ENCODE measurements around the gene MTCL1.

MTCL1 gene

DNA sequence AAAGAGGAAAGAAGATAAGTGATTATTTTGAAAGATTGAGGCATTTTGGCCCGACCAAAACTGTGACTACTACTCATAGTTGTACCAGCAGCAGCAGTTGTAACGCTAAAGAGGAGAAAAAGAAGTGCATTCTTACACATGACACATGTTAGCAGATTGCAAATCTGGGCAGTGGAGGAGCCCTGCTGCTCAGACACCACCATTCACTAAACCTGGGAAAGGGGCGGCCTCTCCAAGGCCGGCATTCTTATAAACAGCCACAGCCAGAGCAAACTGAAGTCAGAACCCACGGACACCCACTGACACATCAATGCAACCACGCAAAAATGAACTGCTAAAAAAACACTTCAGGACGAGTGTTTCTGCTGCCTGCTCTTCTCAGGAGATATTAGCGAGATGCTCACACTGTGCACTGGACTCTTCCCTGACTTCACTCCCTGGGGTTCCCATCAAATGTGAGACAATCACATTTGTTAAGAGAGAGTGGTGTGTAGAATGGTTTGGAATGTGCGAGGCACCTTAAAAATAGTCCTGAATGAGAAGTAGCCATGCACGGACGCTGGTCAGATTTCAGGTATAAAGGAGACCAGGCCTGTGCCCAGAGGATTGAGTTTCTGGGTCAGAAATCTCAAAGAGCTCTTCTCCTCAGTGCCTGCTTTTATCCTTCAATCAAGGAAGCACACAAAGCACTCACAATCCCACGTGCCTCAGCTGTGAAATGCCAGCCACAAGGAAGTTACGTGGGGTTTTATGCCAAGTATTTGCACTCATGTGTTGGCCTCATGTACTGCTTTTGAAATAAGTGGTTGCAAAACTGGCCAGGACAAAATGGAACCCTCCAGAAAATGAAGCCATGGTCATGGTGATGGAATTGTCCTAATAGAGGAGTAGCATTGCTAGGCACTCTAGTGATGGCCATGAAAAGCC, 83.4 kb downstream of the MTCL1 start:
- in situ Hi-C loops (cut with MboI; ENCODE audit: low sequenced_read_pairs) = no loop called here

DNA sequence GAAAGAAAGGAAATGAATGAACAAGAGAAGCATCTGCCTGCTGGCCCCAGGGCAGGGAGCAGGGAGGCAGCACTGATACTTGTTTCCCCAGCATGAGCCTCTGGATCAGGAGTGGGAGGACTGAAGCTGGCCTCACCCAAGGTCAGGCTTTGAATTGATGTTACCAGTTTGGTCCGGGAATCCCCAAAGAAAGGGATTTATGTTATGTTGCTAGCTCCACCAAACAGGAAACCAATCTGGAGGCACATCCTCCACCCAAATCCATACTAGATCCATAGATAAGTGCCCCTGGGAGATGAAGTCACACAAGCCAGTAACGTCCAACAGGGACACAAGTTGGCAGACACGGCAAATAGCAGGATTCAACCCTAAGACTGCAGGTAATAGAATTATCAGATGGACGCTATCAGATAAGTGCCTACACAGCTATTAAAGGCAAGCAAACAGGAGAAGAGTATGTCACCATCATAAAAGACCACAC, 85.9 kb downstream of the MTCL1 start:
- in situ Hi-C loops (cut with MboI; ENCODE audit: low sequenced_read_pairs) = no loop called here

DNA sequence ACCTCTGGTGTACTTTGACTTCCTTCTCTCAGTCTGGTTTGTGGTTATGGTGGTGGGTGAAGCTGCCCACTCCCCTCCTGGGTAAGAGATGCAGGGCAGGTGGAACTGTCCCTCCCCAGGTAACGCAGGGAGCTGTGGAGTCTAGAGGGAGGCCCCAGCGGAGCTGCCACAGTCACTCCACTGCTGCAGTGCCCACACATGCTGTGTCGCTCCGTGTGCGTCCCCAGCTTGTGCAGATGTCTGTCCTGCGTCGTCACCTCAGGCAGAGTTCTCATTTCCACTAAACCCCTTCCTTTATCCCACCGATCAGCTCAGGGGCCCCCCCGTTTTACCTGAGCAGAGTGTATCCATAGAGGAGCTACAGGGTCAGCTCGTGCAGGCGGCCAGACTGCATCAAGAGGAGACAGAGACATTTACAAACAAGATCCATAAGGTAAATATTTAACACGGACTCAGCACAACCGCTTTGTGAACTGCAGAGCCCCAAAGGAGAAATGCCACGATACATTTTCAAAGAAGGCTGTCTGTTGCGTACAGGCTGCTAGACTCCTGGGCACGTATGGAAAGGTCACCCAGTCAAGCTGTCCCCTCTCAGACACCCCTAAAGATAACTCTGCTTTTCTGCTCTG, 87.4 kb downstream of the MTCL1 start:
- in situ Hi-C loops (cut with MboI; ENCODE audit: low sequenced_read_pairs) = no loop called here

DNA sequence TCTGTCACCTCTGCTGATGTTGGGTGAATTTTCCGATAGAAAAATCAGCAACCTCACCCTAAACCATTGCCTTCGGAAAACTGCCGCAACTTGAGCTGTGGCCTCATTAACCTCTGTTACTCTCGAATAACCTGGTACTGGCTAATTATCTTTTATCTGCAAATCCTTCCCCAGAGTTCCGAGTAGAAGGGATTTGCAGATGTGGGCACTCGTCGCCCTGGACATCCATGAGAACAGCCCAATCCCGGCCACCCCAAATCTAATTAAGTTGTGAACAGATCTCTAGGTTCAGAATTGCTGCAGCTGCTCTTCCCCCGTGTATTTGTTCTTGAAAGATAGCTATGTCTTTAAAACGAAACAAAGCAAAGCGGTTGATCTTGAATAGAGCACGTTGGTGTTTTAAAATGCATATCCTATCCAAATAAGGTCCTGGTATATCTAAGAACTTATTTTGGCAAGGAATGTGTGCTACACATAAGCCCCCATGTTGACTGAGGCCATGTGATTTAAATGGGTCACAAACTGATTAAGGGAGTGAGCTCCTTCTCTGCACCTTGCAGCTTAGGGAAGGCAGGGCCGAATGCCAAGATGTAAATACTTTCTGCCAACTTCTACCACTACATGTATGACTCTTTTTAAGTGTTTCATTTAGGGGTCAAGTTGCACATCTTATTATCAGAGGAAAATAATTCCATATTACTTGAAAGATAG, 88.2 kb downstream of the MTCL1 start:
- in situ Hi-C loops (cut with MboI; ENCODE audit: low sequenced_read_pairs) = no loop called here

DNA sequence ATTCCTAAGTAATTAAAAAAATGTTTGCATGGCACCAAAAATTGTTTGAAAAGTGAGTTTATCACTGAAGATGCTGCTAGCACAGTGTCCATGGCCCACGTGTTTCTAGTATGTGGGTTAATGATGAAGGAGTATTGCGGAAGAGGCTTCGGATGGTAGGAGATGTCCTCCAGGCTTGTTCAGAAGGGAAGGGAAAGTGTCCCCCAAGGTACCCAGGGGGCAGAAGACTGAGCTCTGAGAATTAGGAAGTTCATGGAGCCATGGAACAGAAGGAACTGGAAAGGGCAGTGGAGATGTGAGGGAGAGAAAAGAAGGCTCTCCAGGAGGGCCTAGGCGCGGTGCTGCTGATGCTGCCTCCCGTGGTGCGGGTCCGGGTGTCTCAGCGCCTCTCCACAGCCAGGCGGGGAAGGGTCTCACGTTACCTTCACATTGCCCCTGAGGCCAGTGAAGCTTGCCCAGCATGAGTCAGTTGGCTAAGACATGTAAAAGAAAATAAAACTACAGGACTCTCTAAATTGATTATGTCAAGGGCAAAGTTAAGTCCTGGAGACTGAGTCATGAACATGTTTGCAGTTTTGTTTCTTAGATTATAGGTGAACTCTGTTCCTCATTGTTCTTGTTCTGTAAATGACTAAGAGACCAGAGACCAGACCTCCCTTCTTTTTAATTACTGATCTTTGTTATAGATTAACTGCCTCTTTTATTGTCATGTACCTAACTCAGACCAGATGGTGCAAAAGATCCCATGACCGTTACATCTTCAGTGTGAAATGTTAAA, 89.0 kb downstream of the MTCL1 start:
- in situ Hi-C loops (cut with MboI; ENCODE audit: low sequenced_read_pairs) = no loop called here

DNA sequence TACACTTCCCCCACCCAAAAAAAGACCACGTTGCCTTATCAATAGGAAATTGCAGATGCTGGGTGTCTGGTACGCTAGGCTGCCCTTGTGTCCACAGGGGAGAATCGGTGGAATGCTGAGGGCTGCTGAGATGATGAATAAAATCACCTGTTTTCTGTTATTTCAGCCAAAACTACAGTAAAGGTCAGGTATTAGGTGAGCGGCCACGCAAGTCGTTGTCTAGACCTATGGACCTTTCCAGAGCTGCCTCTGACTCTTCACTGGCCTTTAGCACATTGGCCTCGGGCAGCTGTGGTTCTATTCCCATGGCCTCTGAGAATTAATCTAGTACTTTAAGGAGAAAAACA, 89.6 kb downstream of the MTCL1 start:
- in situ Hi-C loops (cut with MboI; ENCODE audit: low sequenced_read_pairs) = no loop called here

DNA sequence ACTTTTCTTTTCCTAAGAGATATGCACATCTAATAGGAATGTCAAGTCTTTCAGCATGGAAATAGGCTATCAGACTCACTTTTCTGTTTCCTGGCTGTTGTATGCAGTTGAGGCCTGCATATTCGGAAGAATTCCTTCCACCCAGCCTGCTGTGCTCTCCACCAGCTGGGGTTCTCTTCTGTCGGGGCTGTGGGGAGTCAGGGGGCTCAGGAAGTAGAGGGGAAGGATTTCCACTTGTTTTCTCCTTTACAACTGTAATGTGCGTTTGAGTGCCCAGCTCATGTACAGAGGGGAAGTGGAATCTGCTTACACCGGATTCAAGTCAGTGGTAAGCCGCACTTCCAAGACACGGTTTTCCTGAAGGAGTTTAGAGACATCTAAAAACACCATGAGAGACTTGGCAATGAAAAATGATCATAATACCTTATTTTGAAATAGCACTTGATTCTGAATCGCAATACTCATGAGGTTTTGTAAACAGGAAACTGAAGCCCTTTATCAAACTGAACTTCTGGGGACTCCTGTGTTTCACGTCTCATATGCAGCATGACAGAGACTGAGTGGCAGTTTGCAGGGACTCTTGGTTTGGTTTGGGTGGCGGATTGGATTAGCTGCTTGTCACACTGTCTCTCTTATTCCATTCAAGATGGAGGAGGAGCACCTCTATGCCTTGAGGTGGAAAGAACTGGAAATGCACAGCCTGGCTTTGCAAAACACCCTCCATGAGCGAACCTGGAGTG, 90.4 kb downstream of the MTCL1 start:
- in situ Hi-C loops (cut with MboI; ENCODE audit: low sequenced_read_pairs) = no loop called here

DNA sequence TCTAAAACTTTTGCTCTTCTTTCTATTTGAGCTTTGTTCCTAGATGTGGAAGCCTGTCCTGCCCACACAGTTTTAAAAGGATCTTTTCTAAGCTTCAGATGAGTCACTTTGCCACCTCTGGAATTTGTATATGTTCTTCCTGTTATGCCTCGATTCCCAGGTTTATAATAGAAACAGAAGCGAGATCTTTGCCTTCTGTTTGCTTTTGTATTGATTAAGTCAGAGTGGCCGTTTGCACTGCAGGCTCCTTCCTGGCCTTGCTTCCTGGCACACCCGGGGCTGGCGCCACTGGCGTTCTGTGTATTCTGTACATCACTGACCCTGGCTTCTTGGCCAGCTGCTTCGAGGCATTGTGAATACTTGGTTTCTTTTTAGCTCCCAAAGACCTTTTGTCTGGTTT, 91.8 kb downstream of the MTCL1 start:
- in situ Hi-C loops (cut with MboI; ENCODE audit: low sequenced_read_pairs) = no loop called here

DNA sequence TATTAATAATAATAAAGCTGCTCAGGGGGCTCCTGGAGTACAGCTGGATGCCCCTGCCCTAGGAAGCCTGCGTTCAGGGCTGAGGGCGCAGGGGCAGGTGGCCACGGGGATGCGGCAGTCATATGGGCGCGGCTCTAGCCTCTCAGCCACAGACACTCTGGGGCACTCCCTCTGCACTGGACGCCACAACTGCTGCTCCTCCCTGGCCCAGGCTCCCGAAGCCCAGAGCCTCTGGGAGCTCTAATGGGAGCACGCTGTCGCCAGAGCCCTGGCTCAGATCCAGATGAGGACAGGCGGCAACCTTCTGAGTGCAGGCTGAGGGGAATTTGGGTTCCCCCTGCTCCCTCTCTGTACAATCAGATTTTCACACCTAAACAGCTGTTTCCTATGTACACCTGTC, 93.6 kb downstream of the MTCL1 start:
- in situ Hi-C loops (cut with MboI; ENCODE audit: low sequenced_read_pairs) = no loop called here

DNA sequence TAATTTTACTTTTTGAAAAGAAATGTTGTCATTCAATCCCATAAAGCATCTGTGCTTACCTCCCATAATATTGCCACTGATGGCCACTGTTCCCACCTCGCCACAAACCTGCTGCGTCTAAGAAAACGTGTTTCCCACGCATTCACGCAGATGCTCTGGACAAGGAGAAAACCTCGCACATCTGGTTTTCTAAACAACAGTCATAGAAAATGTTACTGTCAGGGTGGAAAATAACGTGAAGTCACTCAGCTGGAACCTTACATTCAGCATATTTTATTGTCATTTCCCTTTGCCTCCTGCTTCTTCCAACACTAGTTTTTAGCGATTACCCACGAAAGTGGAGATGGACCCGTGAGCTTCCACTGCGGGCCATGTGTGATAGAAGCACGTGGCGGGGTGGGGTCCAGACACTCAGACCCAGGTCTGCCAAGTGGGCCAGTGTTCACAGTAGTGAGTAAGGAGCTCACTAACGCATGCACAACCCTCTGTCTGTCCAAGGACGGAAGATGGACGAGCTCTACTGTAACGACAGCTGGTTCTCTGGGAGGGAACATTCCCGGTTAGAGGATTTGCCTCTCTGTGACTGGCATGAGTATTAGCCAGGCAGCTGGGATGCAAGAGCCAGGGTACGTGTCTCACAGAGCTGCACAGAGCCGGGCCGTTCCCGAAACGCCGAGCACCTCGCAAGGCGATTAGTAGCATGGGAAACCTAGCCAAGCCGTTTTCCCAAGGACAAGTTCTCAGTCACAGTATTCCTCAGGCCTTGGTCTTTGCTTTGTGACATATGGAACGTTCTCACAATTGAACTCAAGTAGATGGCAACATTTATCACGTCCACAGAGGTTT, 94.5 kb downstream of the MTCL1 start:
- in situ Hi-C loops (cut with MboI; ENCODE audit: low sequenced_read_pairs) = no loop called here

DNA sequence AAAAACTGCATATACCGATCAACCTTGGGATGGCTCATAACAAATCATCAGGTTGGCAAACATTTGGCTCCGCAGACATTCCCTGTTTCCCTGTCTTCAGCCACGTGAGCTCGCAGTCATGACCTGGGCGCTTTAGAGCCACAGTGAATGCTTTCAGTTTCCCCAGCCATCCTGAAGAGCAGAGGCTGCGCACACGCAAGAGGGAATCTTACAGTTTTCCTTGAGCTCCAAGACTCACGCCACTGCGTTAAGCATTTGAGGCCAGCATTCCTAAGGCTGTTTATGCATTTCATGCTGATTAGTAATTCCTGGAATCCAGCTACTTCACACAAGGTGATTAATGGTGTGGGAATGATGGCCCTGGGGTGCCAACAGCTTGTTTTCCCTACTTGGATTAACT, 95.1 kb downstream of the MTCL1 start:
- in situ Hi-C loops (cut with MboI; ENCODE audit: low sequenced_read_pairs) = no loop called here

DNA sequence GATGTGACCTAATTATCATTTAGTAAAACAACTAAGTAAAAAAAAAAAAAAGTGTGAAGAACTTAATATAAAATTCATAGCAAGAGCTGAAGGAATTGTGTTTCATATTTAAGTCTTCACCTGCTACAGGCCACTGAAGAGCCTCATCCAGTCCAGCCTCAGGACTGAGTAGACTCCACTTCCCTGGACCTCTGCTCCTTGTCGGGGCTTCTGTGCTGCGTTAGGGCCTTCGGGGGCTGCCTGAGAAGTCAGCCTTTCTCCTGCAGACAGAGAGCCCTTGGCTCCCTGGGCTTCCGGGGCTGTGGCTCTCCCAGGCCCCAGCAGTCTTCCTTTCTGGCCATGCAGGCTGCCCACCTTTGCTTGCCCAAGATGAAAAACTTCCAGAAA, 95.5 kb downstream of the MTCL1 start:
- in situ Hi-C loops (cut with MboI; ENCODE audit: low sequenced_read_pairs) = no loop called here

DNA sequence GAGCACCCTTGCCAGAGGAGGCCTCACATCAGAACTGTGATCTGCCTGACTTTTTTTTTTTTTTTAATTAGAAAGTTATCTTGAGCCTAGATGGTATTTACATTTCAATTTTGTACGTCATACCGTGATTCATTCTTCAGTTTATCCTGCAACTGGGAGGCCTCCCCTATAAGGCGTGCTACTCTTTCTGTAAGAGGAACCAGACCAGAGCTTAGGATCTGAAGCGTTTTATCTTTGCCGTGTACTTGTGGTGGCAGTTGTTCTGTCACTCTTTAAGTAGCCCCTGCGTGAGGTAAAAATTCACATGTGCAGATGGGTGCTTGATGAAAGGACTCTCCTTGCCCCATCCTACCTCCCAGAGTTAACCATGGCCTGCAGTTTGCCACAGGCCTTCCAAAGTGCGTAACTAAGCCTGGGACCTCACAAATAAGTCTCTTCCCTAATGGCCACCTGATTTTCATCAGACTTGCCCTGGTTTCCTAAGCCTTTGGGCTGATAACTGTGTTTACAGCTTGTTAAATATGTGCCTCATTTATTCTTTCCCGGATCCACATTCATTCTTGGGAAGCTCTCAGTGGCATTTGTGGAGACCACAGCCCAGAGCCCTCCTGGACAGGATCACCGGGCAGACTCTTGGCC, 96.0 kb downstream of the MTCL1 start:
- in situ Hi-C loops (cut with MboI; ENCODE audit: low sequenced_read_pairs) = no loop called here

DNA sequence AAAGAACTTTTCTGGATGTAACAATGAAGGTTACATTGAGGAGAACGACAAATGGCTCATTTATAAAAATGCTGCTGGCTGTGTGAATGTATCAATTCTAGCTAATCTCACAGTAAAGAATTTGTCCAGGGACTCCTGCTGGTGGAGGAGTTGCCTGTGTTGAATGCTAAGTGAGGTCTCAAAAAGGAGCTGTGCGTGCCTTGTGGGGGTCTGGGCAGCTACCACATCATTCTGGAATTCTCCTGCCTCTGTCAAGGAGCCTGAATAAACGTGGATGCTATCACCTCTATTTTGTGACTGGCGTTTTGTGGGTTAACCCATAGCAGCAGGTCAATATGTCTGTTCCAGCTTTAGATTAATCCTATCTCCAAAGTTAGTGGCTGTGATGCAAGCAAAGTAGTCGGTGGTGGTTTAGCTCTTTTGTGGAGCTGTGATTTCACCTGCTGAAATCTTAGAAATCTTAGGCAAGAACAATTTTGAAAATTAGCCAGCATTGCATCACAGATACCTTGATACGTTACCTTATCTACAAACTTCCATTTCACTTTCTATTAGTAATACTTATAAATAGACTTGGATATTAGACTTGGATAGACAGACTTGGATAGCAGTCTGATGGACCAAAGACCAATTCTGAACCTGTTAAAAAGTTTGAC, 96.8 kb downstream of the MTCL1 start:
- in situ Hi-C loops (cut with MboI; ENCODE audit: low sequenced_read_pairs) = no loop called here

DNA sequence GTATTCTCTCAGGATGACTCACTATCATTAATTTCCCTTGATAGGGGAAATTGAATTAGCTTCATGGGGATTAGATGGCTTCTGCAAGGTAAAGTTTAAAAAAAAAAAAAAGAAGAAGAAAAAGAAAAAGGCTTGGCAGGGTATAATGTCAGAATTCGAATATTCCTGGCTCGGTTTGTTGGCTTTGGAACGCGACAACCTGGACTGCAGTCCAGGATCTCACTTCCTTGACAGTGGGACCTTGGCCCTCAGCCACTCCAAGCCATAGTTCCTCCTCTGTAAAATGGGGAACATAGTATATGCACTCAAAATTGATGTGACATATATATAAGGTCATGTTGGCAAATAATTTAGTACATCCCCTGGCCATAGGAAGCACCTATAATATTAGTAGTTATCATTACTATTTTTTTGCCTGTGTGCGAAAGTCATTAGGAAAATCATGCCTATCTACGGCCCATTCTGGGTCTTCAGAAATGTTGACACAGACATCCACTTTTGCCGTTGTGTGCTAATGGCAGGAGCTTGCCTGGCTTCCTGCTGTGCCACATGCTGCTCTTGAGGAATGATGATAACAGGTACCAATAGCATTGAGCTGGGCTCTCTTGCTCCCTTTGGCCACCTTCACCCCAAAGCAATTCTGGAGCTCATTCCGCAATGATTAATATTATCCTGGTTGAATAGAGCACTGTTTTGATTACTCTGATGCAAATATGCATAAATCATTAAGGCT, 97.9 kb downstream of the MTCL1 start:
- in situ Hi-C loops (cut with MboI; ENCODE audit: low sequenced_read_pairs) = no loop called here

DNA sequence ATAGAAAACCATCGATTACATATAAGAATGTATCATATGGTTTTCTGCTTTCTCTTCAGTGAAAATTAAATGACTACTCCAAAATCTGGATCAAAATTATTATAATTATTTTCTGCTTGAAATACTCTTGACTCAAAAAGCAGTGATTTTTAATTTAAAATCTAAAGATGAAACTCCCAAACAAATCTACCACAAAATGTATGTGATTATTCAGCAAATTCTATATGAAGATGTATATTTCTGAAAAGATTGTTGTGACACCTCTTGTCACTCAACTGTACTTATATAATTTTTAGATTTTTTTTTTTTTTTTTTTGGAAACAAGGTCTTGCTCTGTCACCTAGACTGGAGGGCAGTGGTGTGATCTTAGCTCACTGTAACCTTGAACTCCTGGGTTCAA, 98.6 kb downstream of the MTCL1 start:
- in situ Hi-C loops (cut with MboI; ENCODE audit: low sequenced_read_pairs) = no loop called here

DNA sequence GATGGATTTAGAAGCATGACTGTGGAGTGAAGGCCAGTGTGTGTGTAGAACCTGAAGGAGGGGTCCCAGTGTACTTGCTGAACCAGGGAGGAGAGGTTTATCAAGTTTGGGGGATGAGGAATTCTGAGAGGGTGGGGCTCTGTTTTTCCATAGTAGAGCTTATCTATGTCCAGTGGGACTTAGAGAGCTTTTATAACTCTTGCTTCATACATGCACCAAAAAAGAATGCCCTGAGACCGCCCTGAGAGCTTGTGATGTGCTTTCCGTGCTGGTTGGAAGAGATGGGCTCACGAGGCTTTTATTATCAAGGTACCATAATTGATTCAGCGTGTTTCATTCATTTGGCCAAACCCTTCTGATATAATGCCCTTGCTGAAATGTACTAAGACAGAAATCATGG, 100.2 kb downstream of the MTCL1 start:
- in situ Hi-C loops (cut with MboI; ENCODE audit: low sequenced_read_pairs) = no loop called here
